Tibial artery (tissue), 4 donors: Measurements from ENCODE around the gene GRIK4.
A peak's percentile ranks its signal among the peaks of the same experiment; 100 is the strongest.

Experiments
- DNase-seq, 2 donors: peaks; one replicate each; pipeline ENCODE4 v3.0.0-alpha.2; 2019
- H3K27ac ChIP-seq, 2 donors: fragments of 200-600 bp; sonication (generic) in 1 of 2; 1 replicate in 1 of 2; 2 replicates in 1 of 2; pipeline ENCODE4 v1.5.1; 2018 to 2019; ENCODE audit warnings: mild to moderate bottlenecking in 1 of 2
- H3K27me3 ChIP-seq, 2 donors: fragments of 200-600 bp; sonication (generic) in 1 of 2; one replicate each; pipeline versions ENCODE4 v1.5.1 to v1.6.0; 2016 to 2019
- H3K36me3 ChIP-seq, 3 donors: fragments of 200-600 bp; sonication (generic) in 2 of 3; one replicate each; pipeline ENCODE4 v1.5.1; 2016 to 2019; ENCODE audit warnings: mild to moderate bottlenecking in 2 of 3
- H3K4me1 ChIP-seq, 4 donors: fragments of 200-600 bp; sonication (generic) in 2 of 4; 1 replicate in 3 of 4; 2 replicates in 1 of 4; pipeline ENCODE4 v1.5.1; 2016 to 2019
- H3K4me3 ChIP-seq, 2 donors: fragments of 200-600 bp; sonication (generic) in 1 of 2; 1 replicate in 1 of 2; 2 replicates in 1 of 2; pipeline ENCODE4 v1.5.1; 2018 to 2019; ENCODE audit warnings: mild to moderate bottlenecking in 2 of 2
- H3K9me3 ChIP-seq, 3 donors: fragments of 200-600 bp; sonication (generic) in 1 of 3; one replicate each; pipeline ENCODE4 v1.5.1; 2016 to 2019
- intact Hi-C: fragments of 100-400 bp; cut with DNase I; formaldehyde crosslinking; loops from one replicate; pipeline ENCODE4 v1.15.0; 2023; ENCODE audit warnings: low total_unique reads
- TF ChIP-seq, protein P1 (sequence below), 2 experiments: fragments of 200-600 bp in 1 of 2; fragments of 450-650 bp in 1 of 2; IDR thresholded peaks; one replicate each; pipeline ENCODE4 v1.5.1; 2017 to 2019; ENCODE audit warnings: antibody characterized with exemption in 2 of 2, mild to moderate bottlenecking in 1 of 2, moderate library complexity in 1 of 2

The GRIK4 gene

DNA sequence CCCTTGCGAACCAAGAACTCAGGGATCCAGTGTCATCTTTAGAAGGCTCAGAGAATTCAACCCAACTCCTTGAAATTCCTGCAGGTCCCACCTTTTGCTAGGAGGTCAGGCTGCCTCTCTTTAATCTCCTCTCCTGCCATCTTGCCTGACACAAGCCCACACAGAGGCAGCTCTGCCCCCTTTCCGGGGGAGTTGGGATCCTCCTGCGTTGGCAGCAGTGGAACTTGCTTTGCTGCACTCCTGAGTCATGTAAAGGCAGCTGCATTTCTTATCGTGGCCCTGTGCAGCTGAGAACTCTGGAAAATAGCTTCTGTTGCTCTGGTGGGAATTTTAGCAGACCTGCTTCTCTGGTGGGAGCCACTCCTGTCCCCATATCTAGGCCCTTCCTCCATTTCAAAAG is 370.0 kb downstream of the GRIK4 start:
- Histone ChIP-seq H3K27ac (no peak overlapping the region), H3K27me3 (no peaks in the 10 kb centered on the region), H3K4me1 (peaks cover 0 to 46% (median 25%) of the 10 kb centered on the region in 4 donors), H3K36me3 (no peaks in the 10 kb centered on the region), H3K4me3 (no peak overlapping the region), H3K9me3 (no peaks in the 10 kb centered on the region)
- TF ChIP-seq, protein P1, sequence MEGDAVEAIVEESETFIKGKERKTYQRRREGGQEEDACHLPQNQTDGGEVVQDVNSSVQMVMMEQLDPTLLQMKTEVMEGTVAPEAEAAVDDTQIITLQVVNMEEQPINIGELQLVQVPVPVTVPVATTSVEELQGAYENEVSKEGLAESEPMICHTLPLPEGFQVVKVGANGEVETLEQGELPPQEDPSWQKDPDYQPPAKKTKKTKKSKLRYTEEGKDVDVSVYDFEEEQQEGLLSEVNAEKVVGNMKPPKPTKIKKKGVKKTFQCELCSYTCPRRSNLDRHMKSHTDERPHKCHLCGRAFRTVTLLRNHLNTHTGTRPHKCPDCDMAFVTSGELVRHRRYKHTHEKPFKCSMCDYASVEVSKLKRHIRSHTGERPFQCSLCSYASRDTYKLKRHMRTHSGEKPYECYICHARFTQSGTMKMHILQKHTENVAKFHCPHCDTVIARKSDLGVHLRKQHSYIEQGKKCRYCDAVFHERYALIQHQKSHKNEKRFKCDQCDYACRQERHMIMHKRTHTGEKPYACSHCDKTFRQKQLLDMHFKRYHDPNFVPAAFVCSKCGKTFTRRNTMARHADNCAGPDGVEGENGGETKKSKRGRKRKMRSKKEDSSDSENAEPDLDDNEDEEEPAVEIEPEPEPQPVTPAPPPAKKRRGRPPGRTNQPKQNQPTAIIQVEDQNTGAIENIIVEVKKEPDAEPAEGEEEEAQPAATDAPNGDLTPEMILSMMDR (IDR thresholded peaks at IDR 0.05): no peak
- intact Hi-C loops: no loop called here
- no peak for DNase-seq

DNA sequence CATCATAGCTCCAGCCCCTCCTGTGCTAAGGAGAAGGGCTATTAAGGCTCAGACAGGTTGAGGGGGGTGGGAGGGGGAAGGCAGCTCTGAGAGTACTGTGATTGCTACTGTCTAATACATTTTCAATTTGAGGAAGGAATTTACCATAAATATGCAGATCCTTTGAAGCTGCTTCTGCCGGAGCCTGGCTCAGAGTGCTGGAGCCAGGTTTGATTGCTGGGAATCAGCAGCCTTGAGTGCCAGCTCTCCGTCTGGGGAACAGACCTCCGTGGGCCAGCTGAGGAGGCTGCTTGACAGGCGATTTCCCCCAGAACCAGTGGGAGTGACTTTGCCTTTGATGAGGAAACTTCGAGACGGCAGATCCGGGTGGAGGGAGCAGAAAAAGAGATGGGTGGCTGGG is 370.6 kb downstream of the GRIK4 start:
- no peak for DNase-seq
- TF ChIP-seq, protein P1 (IDR thresholded peaks at IDR 0.05): no peak
- H3K27me3 ChIP-seq: no peaks in the 10 kb centered on the region
- H3K4me1 ChIP-seq: peaks cover 0 to 46% (median 25%) of the 10 kb centered on the region in 4 donors
- no peaks in the 10 kb centered on the region for H3K9me3 ChIP-seq
- no peak overlapping the region for H3K27ac ChIP-seq
- H3K36me3 ChIP-seq: no peaks in the 10 kb centered on the region
- H3K4me3 ChIP-seq: no peak overlapping the region
- intact Hi-C loops: no loop called here

DNA sequence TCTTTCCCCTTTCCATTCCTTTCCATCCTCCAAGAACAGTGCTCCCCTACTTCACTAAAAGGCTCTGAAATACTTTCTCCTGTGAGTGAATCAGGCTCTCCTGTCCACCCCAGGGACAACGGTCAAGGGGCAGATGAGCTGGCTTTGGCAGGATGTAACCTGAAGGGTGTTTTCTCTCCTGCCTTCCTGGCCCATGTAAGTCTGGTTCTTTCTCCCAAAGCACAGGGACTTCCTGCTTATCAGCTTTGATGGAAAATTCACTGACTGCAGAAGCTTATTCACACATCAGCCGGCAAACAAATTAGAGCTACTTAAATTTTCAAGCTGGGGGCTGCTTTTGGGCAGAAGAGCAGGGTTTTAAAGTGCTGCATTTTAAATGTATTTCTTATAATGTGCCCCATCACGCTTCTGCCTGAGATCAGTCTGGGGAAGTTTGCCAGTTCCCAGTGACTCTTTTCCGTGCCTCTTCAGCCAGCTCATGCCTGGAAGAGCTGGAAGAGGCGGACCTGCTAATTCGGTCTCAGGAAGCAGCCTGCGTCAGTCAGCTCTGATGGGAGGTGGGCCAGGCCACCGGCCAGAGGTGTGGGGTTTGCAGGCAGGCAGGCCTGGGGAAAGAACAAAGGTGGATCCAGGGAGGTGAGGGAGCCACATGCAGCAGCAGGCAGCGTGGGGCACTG is 372.0 kb downstream of the GRIK4 start:
- Histone ChIP-seq H3K4me3 (no peak overlapping the region), H3K9me3 (no peaks in the 10 kb centered on the region), H3K27me3 (no peaks in the 10 kb centered on the region), H3K36me3 (no peaks in the 10 kb centered on the region), H3K27ac (no peak overlapping the region), H3K4me1 (peaks cover 0 to 46% (median 25%) of the 10 kb centered on the region in 4 donors)
- TF ChIP-seq, protein P1 (IDR thresholded peaks at IDR 0.05): no peak
- peak in 1 of 2 donors; percentile 28 for DNase-seq
- intact Hi-C loops: no loop called here

DNA sequence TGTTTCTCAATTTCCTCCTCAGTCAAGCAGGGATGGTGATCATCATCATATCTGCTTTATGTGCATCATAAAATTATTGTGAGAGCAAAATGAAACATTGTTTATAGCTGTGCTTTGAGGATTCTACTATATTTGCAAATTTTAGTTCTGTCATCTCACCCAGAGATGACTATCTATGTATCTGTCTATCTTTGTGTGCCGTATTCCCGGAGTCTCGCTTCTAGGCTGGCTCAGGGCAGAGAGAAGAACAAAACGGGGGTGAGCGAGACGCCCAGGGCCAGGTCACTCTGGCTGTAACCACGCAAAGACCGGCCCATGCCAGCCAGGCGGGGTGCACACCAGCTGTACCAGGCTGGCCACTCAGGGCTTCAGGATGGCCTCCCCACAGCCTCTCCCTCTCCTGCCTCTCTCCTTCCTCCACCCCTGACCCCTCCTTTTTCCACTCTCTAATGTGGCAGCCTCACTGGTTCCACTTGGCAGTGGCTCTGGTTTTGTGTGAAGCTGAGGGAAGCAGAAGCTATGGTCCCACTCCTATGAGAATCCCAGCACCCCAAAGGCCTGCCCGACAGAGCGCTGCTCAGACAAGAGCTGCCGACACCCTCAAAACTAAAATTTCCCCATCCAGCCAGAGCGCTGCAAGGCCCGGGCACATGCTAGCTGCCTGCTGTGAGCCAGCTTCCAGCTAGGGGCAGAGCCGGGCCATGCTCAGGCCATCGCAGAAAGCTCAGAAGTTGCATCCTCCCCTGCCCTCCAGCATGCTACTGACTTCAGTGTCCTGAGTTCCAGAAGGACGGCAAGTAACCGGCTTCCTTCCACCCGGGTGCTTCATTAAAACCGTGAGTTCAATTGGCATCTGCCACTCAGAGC is 372.8 kb downstream of the GRIK4 start:
- Histone ChIP-seq H3K4me1 (peaks cover 0 to 46% (median 25%) of the 10 kb centered on the region in 4 donors), H3K27ac (no peak overlapping the region), H3K4me3 (no peak overlapping the region), H3K36me3 (no peaks in the 10 kb centered on the region), H3K9me3 (no peaks in the 10 kb centered on the region), H3K27me3 (peaks cover 0 to 3% of the 10 kb centered on the region in 2 donors)
- intact Hi-C loops: no loop called here
- no peak for DNase-seq
- TF ChIP-seq, protein P1 (IDR thresholded peaks at IDR 0.05): no peak

DNA sequence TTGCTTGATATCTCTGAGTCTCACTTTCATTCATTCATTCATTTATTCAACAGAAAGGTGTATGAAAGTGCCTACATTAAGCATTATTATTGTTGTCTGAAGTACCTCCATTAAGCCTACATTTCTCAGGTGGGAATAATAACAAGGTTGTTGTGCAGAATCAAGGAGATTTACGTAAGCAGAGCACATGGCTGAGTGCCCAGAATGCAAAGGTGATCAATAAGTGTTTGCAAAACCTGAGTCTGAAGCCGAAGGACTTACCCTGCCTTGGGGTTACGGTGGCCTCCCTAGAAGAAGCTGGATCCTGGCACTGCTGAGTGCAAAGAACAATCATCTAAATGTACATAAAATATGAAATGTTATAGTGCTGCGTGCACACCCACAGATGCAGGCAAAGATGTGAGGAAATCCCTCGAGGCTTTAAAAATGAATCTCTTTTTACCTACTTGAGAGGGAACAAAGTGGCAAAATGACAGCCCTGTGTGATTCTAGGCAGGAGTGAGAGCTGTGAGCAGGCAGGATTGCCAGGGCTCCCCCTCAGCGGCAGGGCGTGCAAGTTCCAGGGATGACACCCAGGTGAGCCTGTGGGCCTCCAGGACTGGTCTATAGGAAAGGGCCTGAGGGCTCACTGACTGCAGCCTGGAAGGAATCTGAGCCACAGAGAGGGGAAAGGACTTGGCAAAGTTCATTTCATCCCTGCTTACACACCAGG is 379.2 kb downstream of the GRIK4 start:
- TF ChIP-seq, protein P1 (IDR thresholded peaks at IDR 0.05): no peak
- Histone ChIP-seq H3K27ac (no peak overlapping the region), H3K36me3 (no peaks in the 10 kb centered on the region), H3K27me3 (peaks cover 0 to 3% of the 10 kb centered on the region in 2 donors), H3K4me1 (no peaks in the 10 kb centered on the region), H3K9me3 (no peaks in the 10 kb centered on the region), H3K4me3 (no peak overlapping the region)
- intact Hi-C loops: no loop called here
- DNase-seq: no peak
